Gastroesophageal sphincter (tissue), 4 donors: Measurements from ENCODE around the gene FCMR. TPM values are rescaled to one million over a fixed set of nuclear protein-coding genes. Genes with fewer than 3 reads are reported as not detected.
"Not testable (repeated sequence)": the region's sequence is repeated elsewhere in the genome, so short reads cannot be mapped to it uniquely, and the experiment has no call there.

Source experiments
- ATAC-seq: fragments of 150-250 bp; one replicate; pipeline ENCODE4 v1.9.1; 2016; ENCODE audit warnings: mild to moderate bottlenecking, moderate library complexity
- H3K27ac ChIP-seq, 4 donors: fragments of 200-600 bp; sonication (generic) in 3 of 4; 1 replicate in 3 of 4; 2 replicates in 1 of 4; pipeline ENCODE4 v1.5.1; 2016 to 2019
- H3K27me3 ChIP-seq: fragments of 200-600 bp; sonication (generic); one replicate; pipeline ENCODE4 v1.5.1; 2019
- H3K36me3 ChIP-seq, 2 donors: fragments of 200-600 bp; sonication (generic); one replicate each; pipeline ENCODE4 v1.5.1; 2019; ENCODE audit warnings: control low read depth in 1 of 2
- H3K4me1 ChIP-seq, 3 donors: fragments of 200-600 bp; sonication (generic); 1 replicate in 2 of 3; 2 replicates in 1 of 3; pipeline ENCODE4 v1.5.1; 2016 to 2019; ENCODE audit warnings: control low read depth in 2 of 3
- H3K4me3 ChIP-seq, 2 donors: fragments of 200-600 bp; sonication (generic); one replicate each; pipeline ENCODE4 v1.5.1; 2019; ENCODE audit warnings: mild to moderate bottlenecking in 1 of 2, moderate library complexity in 1 of 2
- H3K9me3 ChIP-seq, 3 donors: fragments of 200-600 bp; sonication (generic); one replicate each; pipeline ENCODE4 v1.5.1; 2017 to 2019; ENCODE audit warnings: control low read depth in 2 of 3
- EP300 ChIP-seq: sonication (generic); formaldehyde crosslinking; IDR thresholded peaks from one replicate; pipeline ENCODE4 v1.6.1; 2017; ENCODE audit warnings: antibody characterized with exemption, mild to moderate bottlenecking
- POLR2A ChIP-seq, 2 donors: fragments of 450-650 bp; IDR thresholded peaks; one replicate each; pipeline ENCODE4 v1.6.1; 2017; ENCODE audit warnings: antibody characterized with exemption in 2 of 2, mild to moderate bottlenecking in 2 of 2, moderate library complexity in 1 of 2
- POLR2AphosphoS5 ChIP-seq: sonication (generic); formaldehyde crosslinking; IDR thresholded peaks from one replicate; pipeline ENCODE4 v1.6.1; 2017; ENCODE audit warnings: antibody characterized with exemption
- WGBS, 2 donors: methylation state at CpG; one replicate each; pipeline ENCODE4 v1.1.5; 2018; ENCODE audit warnings: low coverage in 1 of 2; 5-methylcytosine and 5-hydroxymethylcytosine counted together
- total RNA-seq, 4 donors: library from RNA; depleted of rRNA; stranded (reverse); fragments of >200 nt; gene quantifications; one replicate each; pipeline ENCODE4 v1.1.0, GENCODE V29; 2016
- TF ChIP-seq, protein P1 (sequence below), 4 experiments: fragments of 200-600 bp in 2 of 4; fragments of 450-650 bp in 2 of 4; sonication (generic) in 1 of 4; IDR thresholded peaks; one replicate each; pipeline ENCODE4 v1.5.1; 2017 to 2019; ENCODE audit warnings: antibody characterized with exemption in 4 of 4, mild to moderate bottlenecking in 2 of 4, moderate library complexity in 2 of 4

The FCMR gene
- total RNA-seq, 4 donors from 2014 or later, result 1.0 to 4.1 (median 1.6) TPM; not detected in 1

DNA sequence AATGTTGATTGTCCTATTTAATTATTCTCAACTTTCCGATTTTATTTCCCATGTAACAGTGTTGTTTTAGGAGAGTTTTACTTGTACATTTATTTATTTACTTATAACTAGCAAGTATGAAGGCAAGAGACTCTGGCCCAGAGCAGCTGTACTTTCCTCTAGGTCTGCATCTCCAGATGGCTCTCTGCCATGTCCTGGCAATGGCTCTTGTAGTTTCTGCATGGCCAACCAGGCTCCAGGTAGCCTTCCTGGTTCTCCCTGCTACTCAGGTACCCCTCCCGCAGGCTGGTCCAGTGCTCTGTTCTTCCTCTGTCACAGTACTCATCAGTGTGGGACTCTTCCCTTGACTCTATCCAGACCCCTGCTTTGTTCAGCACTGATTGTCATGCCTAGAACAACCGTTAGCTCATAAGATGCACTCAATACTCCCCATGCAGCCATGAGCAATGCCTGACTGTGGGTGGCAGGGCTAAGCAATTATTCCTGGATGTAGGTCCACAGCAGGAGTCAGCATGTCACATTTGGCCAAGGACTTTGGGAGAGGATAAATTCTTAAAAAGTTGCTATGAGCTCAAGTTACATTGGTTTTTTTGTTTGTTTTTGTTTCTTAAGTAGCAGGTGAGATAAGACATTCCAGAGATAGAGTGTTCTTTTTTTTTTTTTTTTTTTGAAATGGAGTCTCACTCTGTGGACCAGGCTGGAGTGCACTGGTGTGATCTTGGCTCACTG lies 67.2 kb downstream of the FCMR start:
- H3K4me1 ChIP-seq, result no peaks in the 10 kb centered on the region
- H3K9me3 ChIP-seq, result peaks cover 0 to 6% (median 0%) of the 10 kb centered on the region in 3 donors
- ATAC-seq, result no peak
- 81 to 86% methylated on average over 2 of the region's 3 CpGs for WGBS, 2 donors
- no peak overlapping the region for H3K27ac ChIP-seq
- H3K36me3 ChIP-seq, result no peaks in the 10 kb centered on the region
- peaks cover 12% of the 10 kb centered on the region for H3K27me3 ChIP-seq
- TF ChIP-seq EP300, result no peak
- TF ChIP-seq POLR2A (IDR thresholded peaks at IDR 0.05), result no peak
- TF ChIP-seq, protein P1, sequence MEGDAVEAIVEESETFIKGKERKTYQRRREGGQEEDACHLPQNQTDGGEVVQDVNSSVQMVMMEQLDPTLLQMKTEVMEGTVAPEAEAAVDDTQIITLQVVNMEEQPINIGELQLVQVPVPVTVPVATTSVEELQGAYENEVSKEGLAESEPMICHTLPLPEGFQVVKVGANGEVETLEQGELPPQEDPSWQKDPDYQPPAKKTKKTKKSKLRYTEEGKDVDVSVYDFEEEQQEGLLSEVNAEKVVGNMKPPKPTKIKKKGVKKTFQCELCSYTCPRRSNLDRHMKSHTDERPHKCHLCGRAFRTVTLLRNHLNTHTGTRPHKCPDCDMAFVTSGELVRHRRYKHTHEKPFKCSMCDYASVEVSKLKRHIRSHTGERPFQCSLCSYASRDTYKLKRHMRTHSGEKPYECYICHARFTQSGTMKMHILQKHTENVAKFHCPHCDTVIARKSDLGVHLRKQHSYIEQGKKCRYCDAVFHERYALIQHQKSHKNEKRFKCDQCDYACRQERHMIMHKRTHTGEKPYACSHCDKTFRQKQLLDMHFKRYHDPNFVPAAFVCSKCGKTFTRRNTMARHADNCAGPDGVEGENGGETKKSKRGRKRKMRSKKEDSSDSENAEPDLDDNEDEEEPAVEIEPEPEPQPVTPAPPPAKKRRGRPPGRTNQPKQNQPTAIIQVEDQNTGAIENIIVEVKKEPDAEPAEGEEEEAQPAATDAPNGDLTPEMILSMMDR (IDR thresholded peaks at IDR 0.05), result no peak
- no peak for TF ChIP-seq POLR2AphosphoS5
- no peak overlapping the region for H3K4me3 ChIP-seq

DNA sequence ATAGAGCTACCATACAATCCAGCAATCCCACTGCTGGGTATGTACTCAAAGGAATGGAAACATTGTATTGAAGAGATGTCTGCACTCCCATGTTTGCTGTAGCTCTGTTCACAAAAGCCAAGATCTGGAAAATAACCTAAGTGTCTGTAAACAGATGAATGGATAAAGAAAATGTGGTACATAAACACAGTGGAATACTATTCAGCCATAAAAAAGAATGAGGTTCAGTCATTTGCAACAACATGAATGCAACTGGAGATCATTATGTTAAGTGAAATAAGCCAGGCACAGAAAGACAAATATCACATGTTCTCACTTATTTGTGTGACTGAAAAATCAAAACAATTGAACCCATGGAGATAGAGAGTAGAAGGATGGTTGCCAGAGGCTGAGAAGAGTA lies 68.0 kb downstream of the FCMR start:
- H3K4me3 ChIP-seq, H3K27ac ChIP-seq, H3K27me3 ChIP-seq, ATAC-seq, H3K36me3 ChIP-seq, H3K9me3 ChIP-seq, H3K4me1 ChIP-seq: not testable (repeated sequence)

Other genes with a start within 250 kb of the FCMR start
- gene MAPKAPK2, start 237.0 kb downstream of the FCMR start, total RNA-seq, result 10 to 100 TPM; 45.0 to 77.4 (median 55.5) TPM
- gene IL19, start 151.2 kb downstream of the FCMR start, total RNA-seq, result under 1 TPM in 1 of 4 donors, not detected in 3; 0.27 TPM
- 1 to 10 TPM in 3 of 4 donors, under 1 TPM in 1; 0.45 to 9.3 (median 2.3) TPM for gene IL10, start 149.4 kb downstream of the FCMR start, total RNA-seq
- not detected for gene IL20, start 56.3 kb downstream of the FCMR start, total RNA-seq
- not detected for gene IL24, start 24.5 kb downstream of the FCMR start, total RNA-seq
- gene PIGR, start 24.5 kb upstream of the FCMR start, total RNA-seq, result 100 to 1,000 TPM in 1 of 4 donors, under 1 TPM in 3; 0.16 to 256 (median 0.35) TPM
- under 1 TPM in 1 of 4 donors, not detected in 3; 0.39 TPM for gene FCAMR, start 48.5 kb upstream of the FCMR start, total RNA-seq
- gene C1orf116, start 110.8 kb upstream of the FCMR start, total RNA-seq, result 1 to 10 TPM in 2 of 4 donors, under 1 TPM in 1, not detected in 1; 0.19 to 3.7 (median 1.4) TPM
- gene YOD1, start 129.3 kb upstream of the FCMR start, total RNA-seq, result 10 to 100 TPM in 1 of 4 donors, 1 to 10 TPM in 3; 6.9 to 11.7 (median 8.8) TPM
- 1 to 10 TPM; 3.4 to 6.7 (median 5.3) TPM for gene PFKFB2, start 131.3 kb upstream of the FCMR start, total RNA-seq
- 1 to 10 TPM in 2 of 4 donors, not detected in 2; 1.6 to 2.7 TPM for gene C4BPB, start 166.9 kb upstream of the FCMR start, total RNA-seq
- 1 to 10 TPM in 1 of 4 donors, not detected in 3; 3.1 TPM for gene C4BPA, start 182.3 kb upstream of the FCMR start, total RNA-seq